A673 (cell line): ENCODE measurements around the gene TCERG1L.

Source experiments
- EZH2 ChIP-seq: fragments of 200-600 bp; sonication (generic); IDR thresholded peaks from 2 replicates; pipeline ENCODE4 v1.6.1; 2017; ENCODE audit warnings: borderline replicate concordance, low read depth, mild to moderate bottlenecking, mixed read lengths, antibody characterized with exemption, low read length; ENCODE audit not compliant: poor library complexity, severe bottlenecking
- TF ChIP-seq, protein P1 (sequence below): fragments of 300-800, 200-600 bp; sonication (generic); conservative IDR thresholded peaks from 2 replicates; pipeline ENCODE4 v1.5.1; 2017; ENCODE audit warnings: low read depth, mild to moderate bottlenecking, antibody characterized with exemption, low read length, moderate library complexity, mixed read lengths

DNA sequence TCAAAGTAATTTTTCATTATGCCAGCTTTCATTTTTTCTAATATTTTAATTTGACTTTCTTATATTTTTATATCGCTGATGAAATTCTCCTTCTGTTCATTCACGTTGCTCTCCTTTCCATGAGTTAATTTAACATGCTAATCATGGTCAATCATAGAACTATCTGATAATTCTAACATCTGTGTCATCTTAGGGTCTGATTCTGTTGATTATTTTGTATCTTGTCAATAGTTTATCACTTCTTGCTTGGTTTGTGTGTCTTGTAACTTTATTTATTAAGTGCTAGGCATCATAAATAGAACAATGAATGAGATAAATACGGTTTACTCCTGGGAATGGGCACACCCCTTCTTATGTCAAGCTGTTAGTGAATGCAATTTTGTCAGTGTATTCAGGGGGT is 11.0 kb downstream of the TCERG1L start:
- TF ChIP-seq, protein P1, sequence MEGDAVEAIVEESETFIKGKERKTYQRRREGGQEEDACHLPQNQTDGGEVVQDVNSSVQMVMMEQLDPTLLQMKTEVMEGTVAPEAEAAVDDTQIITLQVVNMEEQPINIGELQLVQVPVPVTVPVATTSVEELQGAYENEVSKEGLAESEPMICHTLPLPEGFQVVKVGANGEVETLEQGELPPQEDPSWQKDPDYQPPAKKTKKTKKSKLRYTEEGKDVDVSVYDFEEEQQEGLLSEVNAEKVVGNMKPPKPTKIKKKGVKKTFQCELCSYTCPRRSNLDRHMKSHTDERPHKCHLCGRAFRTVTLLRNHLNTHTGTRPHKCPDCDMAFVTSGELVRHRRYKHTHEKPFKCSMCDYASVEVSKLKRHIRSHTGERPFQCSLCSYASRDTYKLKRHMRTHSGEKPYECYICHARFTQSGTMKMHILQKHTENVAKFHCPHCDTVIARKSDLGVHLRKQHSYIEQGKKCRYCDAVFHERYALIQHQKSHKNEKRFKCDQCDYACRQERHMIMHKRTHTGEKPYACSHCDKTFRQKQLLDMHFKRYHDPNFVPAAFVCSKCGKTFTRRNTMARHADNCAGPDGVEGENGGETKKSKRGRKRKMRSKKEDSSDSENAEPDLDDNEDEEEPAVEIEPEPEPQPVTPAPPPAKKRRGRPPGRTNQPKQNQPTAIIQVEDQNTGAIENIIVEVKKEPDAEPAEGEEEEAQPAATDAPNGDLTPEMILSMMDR = no peak
- no peak for TF ChIP-seq EZH2
